Heart right ventricle (tissue), 12 donors: Measurements from ENCODE around the gene TXN. TPM values are rescaled to one million over a fixed set of nuclear protein-coding genes. Genes with fewer than 3 reads are reported as not detected.

ENCODE experiments used
- polyA plus RNA-seq, 2 donors: library from polyadenylated mRNA; stranded (reverse); fragments of 200-250 nt; gene quantifications; one replicate each; pipeline ENCODE4 v1.2.3, GENCODE V29; 2013
- total RNA-seq, 10 donors: library from RNA; stranded (reverse); fragmentation: NEBNext Ultra II Directional in 3 of 10; extraction: Animal tissue kit (Norgen Biotek cat#: 25700) in 3 of 10; gene quantifications; one replicate each; pipeline versions ENCODE4 v1.2.1 to v1.2.4, GENCODE V29; 2021 to 2023
- donor health status: ischemic (EF 13 %, LVEDD 7.1; RV severe dilation, severe dysfunction).
- donor health status: healthy with polysubstance abuse.
- donor health status: DM: no; HTN: yes; CAD: no.
- donor health status: DM: no; HTN: no; CAD: no.
- donor health status: ischemic (EF 25% LVEDD 6.9; RV normal size, moderate dysfunction).
- donor health status: ischemic (EF 25% LVEDD 5.7; RV mildly dilated, moderate dysfunction).
- donor health status: healthy.
- donor health status: nonischemic (EF 11% LVEDD 7.7; RV severe dilation, severe dysfunction).
- donor health status: DM: yes; HTN: yes; CAD: no.
- donor health status: PGD.
- donor health status: ischemic (EF 29% LVEDD 5.4; RV normal size, mild dysfunction).
- donor health status: nonischemic (EF 23%, LVEDD 6.1; RV moderate dilation, normal function).

Gene TXN
- total and polyA plus RNA-seq, 12 donors = 50.7 to 134 (median 60.2) TPM

Other genes starting within 250 kb of the TXN start
- not detected for gene C9orf152, start 48.3 kb downstream of the TXN start, total RNA-seq
- not detected for gene C9orf152, start 48.3 kb downstream of the TXN start, polyA plus RNA-seq
- not detected for gene TXNDC8, start 81.4 kb upstream of the TXN start, total RNA-seq
- gene TXNDC8, start 81.4 kb upstream of the TXN start, polyA plus RNA-seq = not detected